ENCODE data around the gene KY.

- TF ChIP-seq REST (IDR thresholded peaks at IDR 0.05; ENCODE audit: low read depth) (no peak), TCF12 (IDR thresholded peaks at IDR 0.05; ENCODE audit: low read depth) (no peak), TAF1 (IDR thresholded peaks at IDR 0.05; ENCODE audit: low read depth) (no peak), EP300 (IDR thresholded peaks at IDR 0.05; ENCODE audit: borderline replicate concordance) (no peak), USF1 (IDR thresholded peaks at IDR 0.05) (no peak)
Measured at GRCh38 chr3:134618478-134619300, 32.1 kb downstream of the KY start.

Data from Ishikawa (cell line).